AG04450 (cell line): ENCODE data around the gene ECHS1. TPM values are rescaled to one million over a fixed set of nuclear protein-coding genes. Genes with fewer than 3 reads are reported as not detected.
"Not testable (repeated sequence)": the region's sequence is repeated elsewhere in the genome, so short reads cannot be mapped to it uniquely, and the experiment has no call there.

Experiments
- CTCF ChIA-PET: fragments of 300-600, 350-600 bp; formaldehyde crosslinking; extraction: SDS; loops from one replicate; lab custom pipeline; 2022; ENCODE audit warnings: antibody characterized with exemption, inconsistent platforms; lab: Charles Lee
- POLR2A ChIA-PET: fragments of 350-600 bp; formaldehyde crosslinking; extraction: SDS; loops from one replicate; lab custom pipeline; 2021; ENCODE audit warnings: antibody characterized with exemption, inconsistent platforms; lab: Yijun Ruan, JAX
- DNase-seq: peaks from one replicate; pipeline ENCODE4 v3.0.0-alpha.2; 2011; ENCODE audit warnings: low read depth, low spot score
- H3K27ac ChIP-seq: one replicate; pipeline ENCODE4 v1.5.1; 2012; ENCODE audit warnings: low read depth, low read length, control low read depth
- H3K27me3 ChIP-seq: one replicate; pipeline ENCODE4 v1.6.0; 2012; ENCODE audit warnings: low read length; ENCODE audit not compliant: control insufficient read depth, insufficient read depth
- H3K4me3 ChIP-seq: 2 replicates; pipeline ENCODE4 v1.5.1; 2011; ENCODE audit warnings: mild to moderate bottlenecking, low read depth, low read length, control low read depth
- H3K9me3 ChIP-seq: 2 replicates; pipeline ENCODE4 v1.5.1; 2012; ENCODE audit warnings: low read length; ENCODE audit not compliant: control insufficient read depth, insufficient read depth
- CTCF ChIP-seq: IDR thresholded peaks from 2 replicates; pipeline ENCODE4 v1.5.1; 2011; ENCODE audit warnings: low read depth, low read length, control low read depth, inconsistent platforms
- polyA plus RNA-seq: library from polyadenylated mRNA; depleted of rRNA; stranded (reverse); fragments of >200 nt; gene quantifications from 2 replicates; pipeline ENCODE4 v1.2.3, GENCODE V29; 2011

Gene ECHS1
- polyA plus RNA-seq, 1 experiment, result 56.6 TPM

GRCh38 chr10:133391249-133391635, 18.1 kb upstream of the ECHS1 start:
- ChIA-PET POLR2A (interaction anchor here (0.7 to 1.2 kb wide), 2 partner anchors 12 to 13 kb away, joined by 3 read pairs; partner anchors contain the start of gene PAOX), CTCF (interaction anchor here (0.6 to 2.4 kb wide), 2 partner anchors 48 to 62 kb away, joined by 4 to 10 read pairs; no protein-coding TSS in a partner anchor)
- no peak overlapping the region for H3K27ac ChIP-seq
- H3K9me3 ChIP-seq, result no peaks in the 10 kb centered on the region; the same call in 1 of the 2 replicates
- TF ChIP-seq CTCF, result no peak
- no peaks in the 10 kb centered on the region for H3K27me3 ChIP-seq
- H3K4me3 ChIP-seq, result no peak overlapping the region
- no peak for DNase-seq

- Histone ChIP-seq H3K27me3 (no peaks in the 10 kb centered on the region), H3K9me3 (no peaks in the 10 kb centered on the region; the same call in 1 of the 2 replicates), H3K27ac (no peak overlapping the region), H3K4me3 (no peak overlapping the region)
- ChIA-PET CTCF (interaction anchor here (0.6 to 2.4 kb wide), 2 partner anchors 49 to 61 kb away, joined by 4 to 10 read pairs; no protein-coding TSS in a partner anchor), POLR2A (interaction anchor here (0.7 to 1.2 kb wide), 3 partner anchors 12 to 137 kb away, joined by 3 read pairs; partner anchors contain the start of gene PAOX)
- no peak for TF ChIP-seq CTCF
- no peak for DNase-seq
Measured at GRCh38 chr10:133390597-133391248, 17.6 kb upstream of the ECHS1 start.

GRCh38 chr10:133388973-133389818, 16.0 kb upstream of the ECHS1 start:
- Histone ChIP-seq H3K27me3 (no peaks in the 10 kb centered on the region), H3K9me3 (no peaks in the 10 kb centered on the region), H3K4me3 (no peak overlapping the region), H3K27ac (no peak overlapping the region)
- DNase-seq, result no peak
- ChIA-PET POLR2A (no interaction called here), CTCF (interaction anchor here (1.4 to 2.4 kb wide), 2 partner anchors 59 to 60 kb away, joined by 5 to 10 read pairs; no protein-coding TSS in a partner anchor)
- no peak for TF ChIP-seq CTCF

GRCh38 chr10:133388236-133388972, 15.2 kb upstream of the ECHS1 start:
- no peaks in the 10 kb centered on the region for H3K27me3 ChIP-seq
- no peak overlapping the region for H3K27ac ChIP-seq
- DNase-seq, result no peak
- H3K9me3 ChIP-seq, result no peaks in the 10 kb centered on the region
- ChIA-PET CTCF (interaction anchor here (1.4 kb wide), 1 partner anchor 59 kb away, joined by 5 read pairs; no protein-coding TSS in a partner anchor), POLR2A (no interaction called here)
- no peak overlapping the region for H3K4me3 ChIP-seq
- TF ChIP-seq CTCF, result no peak

- H3K27me3 ChIP-seq, H3K9me3 ChIP-seq, H3K27ac ChIP-seq, H3K4me3 ChIP-seq, POLR2A ChIA-PET, DNase-seq: not testable (repeated sequence)
- CTCF ChIA-PET, result interaction anchor here (1.6 kb wide), 1 partner anchor 58 kb away, joined by 5 read pairs; no protein-coding TSS in a partner anchor
Measured at GRCh38 chr10:133386951-133387350, 13.8 kb upstream of the ECHS1 start.
